NT2/D1 (cell line): ENCODE results near the gene PARG.
"Not testable (repeated sequence)": the region's sequence is repeated elsewhere in the genome, so short reads cannot be mapped to it uniquely, and the experiment has no call there.

Experiments used
- YY1 ChIP-seq: IDR thresholded peaks from 2 replicates; pipeline ENCODE4 v1.6.1; 2011; ENCODE audit not compliant: insufficient read length, insufficient read depth
- ZNF274 ChIP-seq: IDR thresholded peaks from 2 replicates; pipeline ENCODE4 v1.6.1; 2011; ENCODE audit warnings: mild to moderate bottlenecking, low read depth, low read length

DNA sequence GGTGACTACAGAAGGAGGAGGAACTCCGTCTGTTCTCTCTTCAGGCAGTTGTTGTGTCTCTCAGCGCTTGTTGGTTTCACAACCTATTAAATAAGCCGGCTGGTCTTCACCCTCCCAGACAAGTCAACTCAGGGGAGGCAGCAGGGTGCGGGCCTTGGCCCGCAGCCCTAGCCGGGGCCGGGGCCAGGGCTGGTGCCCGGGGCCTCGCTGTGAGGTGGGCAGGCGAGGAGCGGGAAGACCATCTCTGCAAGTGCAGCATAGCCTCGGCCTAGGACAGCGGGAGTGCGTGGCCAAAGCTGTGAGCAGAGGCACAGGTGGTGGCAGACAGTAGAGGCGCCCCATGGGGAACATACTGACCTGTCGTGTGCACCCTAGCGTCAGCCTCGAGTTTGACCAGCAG lies 46.5 kb upstream of the PARG start, which contains the start of gene AGAP6:
- TF ChIP-seq ZNF274, YY1: not testable (repeated sequence)
